Measurements from ENCODE around the gene CHAF1A.

GRCh38 chr19:4373013-4373367 lies 29.4 kb upstream of the CHAF1A start:
- no peak for TF ChIP-seq CTCF (IDR thresholded peaks at IDR 0.05)
- TF ChIP-seq EP300 (IDR thresholded peaks at IDR 0.05; ENCODE audit: low read depth): no peak
